ENCODE results near the gene ANO4.

DNA sequence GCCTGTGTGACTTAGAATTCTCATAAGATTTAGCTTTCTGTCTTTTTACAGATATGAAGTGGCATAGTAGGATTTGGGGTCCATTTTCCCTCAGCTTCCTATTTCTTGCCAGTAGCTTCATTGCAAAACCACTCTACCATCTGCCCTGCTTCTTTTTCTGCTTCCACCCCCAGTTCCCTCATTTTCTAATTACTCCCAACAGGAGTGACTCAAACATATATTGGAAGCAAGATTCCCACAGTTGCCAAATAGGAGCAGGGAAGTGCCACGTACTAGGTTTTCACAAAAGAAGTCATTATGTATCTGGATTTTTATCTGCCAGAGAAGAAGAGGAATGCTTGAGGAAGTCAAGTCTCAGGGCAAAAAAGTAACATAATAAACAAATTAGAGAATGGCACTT is 64.1 kb downstream of the ANO4 start:
- TF ChIP-seq CTCF (conservative IDR thresholded peaks at IDR 0.05), result no peak
- TF ChIP-seq ZFX (IDR thresholded peaks at IDR 0.05), result no peak
